B cell (primary cell): ENCODE data around the gene RTTN. TPM values are rescaled to one million over a fixed set of nuclear protein-coding genes. Genes with fewer than 3 reads are reported as not detected.

Source experiments
- ATAC-seq: fragments of 200-7000 bp; cut with Tn5 transposase; one replicate; pipeline ENCODE4 v1.10.0; 2021; ENCODE audit warnings: low read depth, mild to moderate bottlenecking, moderate number of reproducible peaks, moderate library complexity
- CTCF ChIA-PET: fragments of 350-600 bp; sonication (Branson Sonifier 250); formaldehyde crosslinking; loops from one replicate; lab custom pipeline; 2021; ENCODE audit warnings: antibody characterized with exemption, inconsistent platforms; lab: Charles Lee
- POLR2A ChIA-PET: fragments of 350-600 bp; sonication (Branson Sonifier 250); formaldehyde crosslinking; loops from one replicate; lab custom pipeline; 2021; ENCODE audit warnings: antibody characterized with exemption; lab: Charles Lee
- DNase-seq: peaks from one replicate; pipeline ENCODE4 v3.0.0; 2013
- H2AFZ ChIP-seq: 2 replicates; pipeline ENCODE4 v1.6.1; 2012; ENCODE audit warnings: mild to moderate bottlenecking, low read depth, low read length; ENCODE audit not compliant: insufficient read depth, poor library complexity, severe bottlenecking
- H3K27ac ChIP-seq, 2 donors: 1 replicate in 1 of 2; 2 replicates in 1 of 2; pipeline ENCODE4 v1.5.1; 2012 to 2013; ENCODE audit warnings: low read length in 2 of 2, mild to moderate bottlenecking in 2 of 2, moderate library complexity in 1 of 2
- H3K27me3 ChIP-seq, 4 experiments: fragments of 200-600 bp in 1 of 4; sonication (generic) in 1 of 4; replicated peaks in 1 of 4; 1 replicate in 2 of 4; 2 replicates in 2 of 4; pipeline versions ENCODE4 v1.6.1 to v1.7.0; 2013 to 2016; ENCODE audit warnings: low read length in 3 of 4, mild to moderate bottlenecking in 2 of 4, mixed read lengths in 1 of 4, moderate library complexity in 1 of 4; ENCODE audit not compliant: insufficient read depth in 4 of 4, control insufficient read depth in 3 of 4; ENCODE audit errors: control extremely low read depth in 1 of 4
- H3K36me3 ChIP-seq, 2 experiments: replicated peaks in 1 of 2; 1 replicate in 1 of 2; 2 replicates in 1 of 2; pipeline versions ENCODE4 v1.6.1 to v1.7.1; 2013; ENCODE audit warnings: low read length in 1 of 2; ENCODE audit not compliant: insufficient read depth in 2 of 2, control insufficient read depth in 1 of 2; ENCODE audit errors: control extremely low read depth in 1 of 2, extremely low read depth in 1 of 2
- H3K4me1 ChIP-seq, 2 donors: fragments of 200-600 bp in 1 of 2; sonication (generic) in 1 of 2; 1 replicate in 1 of 2; 2 replicates in 1 of 2; pipeline versions ENCODE4 v1.5.1 to v1.6.1; 2013 to 2017; ENCODE audit warnings: low read length in 2 of 2; ENCODE audit not compliant: control insufficient read depth in 2 of 2, insufficient read depth in 2 of 2
- H3K4me2 ChIP-seq: replicated peaks from 2 replicates; pipeline ENCODE3; 2012; ENCODE audit warnings: mild to moderate bottlenecking, low read depth, low read length; ENCODE audit not compliant: poor library complexity, severe bottlenecking
- H3K4me3 ChIP-seq, 5 experiments: fragments of 200-600 bp in 1 of 5; sonication (generic) in 1 of 5; 1 replicate in 3 of 5; 2 replicates in 2 of 5; pipeline versions ENCODE4 v1.5.1 to v1.7.0; 2011 to 2016; ENCODE audit warnings: low read length in 4 of 5, mild to moderate bottlenecking in 4 of 5, low read depth in 2 of 5, control low read depth in 1 of 5, moderate library complexity in 1 of 5; ENCODE audit not compliant: insufficient read depth in 1 of 5; ENCODE audit errors: control extremely low read depth in 1 of 5, extremely low read depth in 1 of 5
- H3K79me2 ChIP-seq: fragments of 200-600 bp; sonication (generic); one replicate; pipeline ENCODE4 v1.6.0; 2016; ENCODE audit warnings: low read length; ENCODE audit not compliant: control insufficient read depth, insufficient read depth
- H3K9ac ChIP-seq: fragments of 200-600 bp; sonication (generic); 2 replicates; pipeline ENCODE4 v1.6.1; 2017; ENCODE audit warnings: mild to moderate bottlenecking, low read length, moderate library complexity
- H3K9me3 ChIP-seq, 3 donors: one replicate each; pipeline versions ENCODE4 v1.6.1 to v1.7.1; 2013; ENCODE audit warnings: low read length in 2 of 3; ENCODE audit not compliant: control insufficient read depth in 2 of 3, insufficient read depth in 1 of 3; ENCODE audit errors: control extremely low read depth in 1 of 3
- H4K20me1 ChIP-seq: 2 replicates; pipeline ENCODE4 v1.6.0; 2012; ENCODE audit warnings: mild to moderate bottlenecking, low read length; ENCODE audit not compliant: insufficient read depth, control insufficient read depth, poor library complexity, severe bottlenecking
- H3K27ac Mint-ChIP-seq: one replicate; pipeline ENCODE4 v1.8.0; 2021; ENCODE audit warnings: mixed read lengths
- H3K27me3 Mint-ChIP-seq: one replicate; pipeline ENCODE4 v1.8.0; 2021; ENCODE audit warnings: mixed read lengths
- H3K4me1 Mint-ChIP-seq: one replicate; pipeline ENCODE4 v1.8.0; 2021; ENCODE audit warnings: mixed read lengths
- H3K4me3 Mint-ChIP-seq: one replicate; pipeline ENCODE4 v1.8.0; 2021; ENCODE audit warnings: mixed read lengths
- H3K9me3 Mint-ChIP-seq: one replicate; pipeline ENCODE4 v1.8.0; 2022; ENCODE audit warnings: mixed read lengths; ENCODE audit not compliant: insufficient read depth
- EZH2 ChIP-seq: IDR thresholded peaks from 2 replicates; pipeline ENCODE4 v1.6.1; 2012; ENCODE audit warnings: borderline replicate concordance, low read depth, mild to moderate bottlenecking, moderate library complexity, low read length; ENCODE audit not compliant: insufficient read depth, poor library complexity, severe bottlenecking
- WGBS: methylation state at CpG from one replicate; pipeline ENCODE4 v1.1.5; 2013; ENCODE audit warnings: missing lambda C conversion rate; ENCODE audit not compliant: insufficient coverage; 5-methylcytosine and 5-hydroxymethylcytosine counted together
- intact Hi-C: fragments of 100-400 bp; cut with micrococcal nuclease; formaldehyde crosslinking; loops from one replicate; pipeline ENCODE4 v1.10.0; 2022
- polyA plus RNA-seq: library from polyadenylated mRNA; depleted of rRNA; stranded (reverse); fragments of >200 nt; gene quantifications from 2 replicates; pipeline ENCODE4 v1.2.3, GENCODE V29; 2012
- total RNA-seq, 2 donors: library from RNA; stranded (reverse); fragments of 120-200 nt in 1 of 2; gene quantifications; 1 replicate in 1 of 2; 2 replicates in 1 of 2; pipeline versions ENCODE4 v1.2.3 to v1.2.4, GENCODE V29; 2013 to 2022
- TF ChIP-seq, protein P1 (sequence below): fragments of 200-600 bp; IDR thresholded peaks from one replicate; pipeline ENCODE4 v1.8.0; 2022; ENCODE audit warnings: antibody characterized with exemption, mild to moderate bottlenecking

The RTTN gene
- total and polyA plus RNA-seq, 2 donors (not counting 1 experiment from before 2014, with no cell fraction given), result 10.0 to 41.2 TPM

DNA sequence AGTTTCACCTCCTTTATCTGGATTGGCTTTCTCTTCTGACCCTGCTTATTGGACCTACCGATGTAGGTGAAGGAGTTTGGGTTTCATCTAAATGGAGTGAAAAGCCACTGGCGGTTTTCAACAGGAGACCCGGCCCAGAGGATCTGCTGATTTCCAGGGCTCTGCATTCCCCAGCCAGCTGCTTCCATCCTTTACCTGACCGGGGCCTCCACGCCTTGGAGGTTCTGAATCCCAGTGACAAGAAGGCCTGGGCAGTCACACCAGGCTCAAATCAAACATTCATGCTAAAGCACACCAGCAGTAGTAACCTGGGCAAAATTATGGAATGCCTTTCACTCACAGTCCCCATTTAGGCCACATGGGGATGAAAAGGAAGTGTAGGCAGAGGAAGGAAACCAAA, 30.0 kb upstream of the RTTN start:
- POLR2A ChIA-PET, result no interaction called here
- Histone ChIP-seq H4K20me1 (no peaks in the 10 kb centered on the region), H3K4me2 (no peak overlapping the region), H3K9ac (no peak overlapping the region), H3K4me3 (no peak overlapping the region), H3K36me3 (no peaks in the 10 kb centered on the region), H2AFZ (no peak overlapping the region), H3K79me2 (no peaks in the 10 kb centered on the region), H3K27me3 (peaks cover 0 to 10% (median 0%) of the 10 kb centered on the region in 4 experiments), H3K9me3 (no peaks in the 10 kb centered on the region), H3K4me1 (no peaks in the 10 kb centered on the region), H3K27ac (no peak overlapping the region)
- no peaks in the 10 kb centered on the region for H3K9me3 Mint-ChIP-seq
- 94% methylated on average over 5 of the region's 5 CpGs for WGBS
- no peaks in the 10 kb centered on the region for H3K4me1 Mint-ChIP-seq
- H3K4me3 Mint-ChIP-seq, result no peak overlapping the region
- CTCF ChIA-PET, result no interaction called here
- peaks cover 35% of the 10 kb centered on the region for H3K27me3 Mint-ChIP-seq
- H3K27ac Mint-ChIP-seq, result no peak overlapping the region
- no peak for ATAC-seq
- TF ChIP-seq, protein P1, sequence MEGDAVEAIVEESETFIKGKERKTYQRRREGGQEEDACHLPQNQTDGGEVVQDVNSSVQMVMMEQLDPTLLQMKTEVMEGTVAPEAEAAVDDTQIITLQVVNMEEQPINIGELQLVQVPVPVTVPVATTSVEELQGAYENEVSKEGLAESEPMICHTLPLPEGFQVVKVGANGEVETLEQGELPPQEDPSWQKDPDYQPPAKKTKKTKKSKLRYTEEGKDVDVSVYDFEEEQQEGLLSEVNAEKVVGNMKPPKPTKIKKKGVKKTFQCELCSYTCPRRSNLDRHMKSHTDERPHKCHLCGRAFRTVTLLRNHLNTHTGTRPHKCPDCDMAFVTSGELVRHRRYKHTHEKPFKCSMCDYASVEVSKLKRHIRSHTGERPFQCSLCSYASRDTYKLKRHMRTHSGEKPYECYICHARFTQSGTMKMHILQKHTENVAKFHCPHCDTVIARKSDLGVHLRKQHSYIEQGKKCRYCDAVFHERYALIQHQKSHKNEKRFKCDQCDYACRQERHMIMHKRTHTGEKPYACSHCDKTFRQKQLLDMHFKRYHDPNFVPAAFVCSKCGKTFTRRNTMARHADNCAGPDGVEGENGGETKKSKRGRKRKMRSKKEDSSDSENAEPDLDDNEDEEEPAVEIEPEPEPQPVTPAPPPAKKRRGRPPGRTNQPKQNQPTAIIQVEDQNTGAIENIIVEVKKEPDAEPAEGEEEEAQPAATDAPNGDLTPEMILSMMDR, result no peak
- no peak for TF ChIP-seq EZH2
- intact Hi-C loops, result no loop called here
- DNase-seq, result no peak

DNA sequence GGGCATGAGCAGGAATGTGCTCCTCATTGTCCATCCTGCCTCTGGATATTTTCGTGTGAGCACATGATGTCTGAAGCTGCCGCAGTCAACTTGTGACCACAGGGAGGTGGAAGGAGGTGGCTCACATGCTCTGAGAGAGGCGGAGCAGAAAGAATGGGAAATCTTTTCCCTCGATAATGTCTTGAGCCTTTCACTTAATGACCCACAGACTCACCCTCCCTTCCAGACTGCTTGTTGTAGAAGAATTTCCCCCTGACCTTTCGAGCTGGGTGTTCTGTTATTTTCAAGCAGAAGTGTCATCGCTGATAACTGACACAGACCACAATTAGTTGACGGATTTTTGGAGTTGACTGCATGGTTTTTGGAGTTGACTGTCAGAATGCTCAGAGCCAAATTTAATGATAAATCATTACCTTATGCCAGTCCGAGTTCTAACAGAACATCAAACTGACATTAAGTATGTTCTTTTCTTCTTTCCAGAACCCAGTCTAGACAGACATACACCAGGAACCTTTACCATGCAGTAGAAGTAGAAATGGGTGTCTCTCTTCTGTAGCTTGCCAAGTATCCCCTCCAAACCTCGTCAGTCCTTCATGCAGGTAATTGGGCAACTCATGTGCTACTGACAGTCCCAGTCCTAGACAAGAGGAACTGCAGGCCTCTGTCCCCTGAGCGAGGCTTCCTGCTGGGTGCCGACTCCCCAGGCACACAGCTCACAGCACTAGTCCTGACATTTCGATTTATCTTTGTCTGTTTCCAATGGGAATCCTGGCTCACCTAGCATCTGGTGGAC, 29.4 kb upstream of the RTTN start:
- H3K9me3 ChIP-seq, result no peaks in the 10 kb centered on the region
- no peak overlapping the region for H3K27ac Mint-ChIP-seq
- TF ChIP-seq EZH2, result no peak
- TF ChIP-seq, protein P1, result no peak

More for the DNA sequence above, 29.4 kb upstream of the RTTN start:
- no peaks in the 10 kb centered on the region for H3K9me3 Mint-ChIP-seq
- Histone ChIP-seq H4K20me1 (no peaks in the 10 kb centered on the region), H3K27ac (no peak overlapping the region), H3K9ac (no peak overlapping the region), H3K27me3 (peaks cover 0 to 10% (median 0%) of the 10 kb centered on the region in 4 experiments), H3K4me2 (no peak overlapping the region), H3K4me3 (no peak overlapping the region), H3K79me2 (no peaks in the 10 kb centered on the region), H3K36me3 (no peaks in the 10 kb centered on the region), H3K4me1 (no peaks in the 10 kb centered on the region), H2AFZ (no peak overlapping the region)
- 89% methylated on average over 6 of the region's 12 CpGs for WGBS
- ChIA-PET CTCF (interaction anchor here (1.3 kb wide), 1 partner anchor 39 kb away, joined by 3 read pairs; no protein-coding TSS in a partner anchor), POLR2A (no interaction called here)
- no peaks in the 10 kb centered on the region for H3K4me1 Mint-ChIP-seq
- H3K4me3 Mint-ChIP-seq, result no peak overlapping the region
- intact Hi-C loops, result no loop called here
- DNase-seq (no peak), ATAC-seq (no peak)
- peaks cover 35% of the 10 kb centered on the region for H3K27me3 Mint-ChIP-seq
